GM18505 (cell line): ENCODE measurements around the gene STAC3.
A peak's percentile ranks its signal among the peaks of the same experiment; 100 is the strongest.

Experiments
- ATAC-seq: cut with Tn5 transposase; IDR thresholded peaks from one replicate; pipeline ENCODE4 v1.9.1; 2021; ENCODE audit not compliant: unreplicated experiment
- POLR2A ChIP-seq: IDR thresholded peaks from 4 replicates; pipeline ENCODE4 v1.6.1; 2011; ENCODE audit warnings: borderline replicate concordance; ENCODE audit not compliant: insufficient read depth, insufficient read length; ENCODE audit errors: extremely low read depth

STAC3 gene

DNA sequence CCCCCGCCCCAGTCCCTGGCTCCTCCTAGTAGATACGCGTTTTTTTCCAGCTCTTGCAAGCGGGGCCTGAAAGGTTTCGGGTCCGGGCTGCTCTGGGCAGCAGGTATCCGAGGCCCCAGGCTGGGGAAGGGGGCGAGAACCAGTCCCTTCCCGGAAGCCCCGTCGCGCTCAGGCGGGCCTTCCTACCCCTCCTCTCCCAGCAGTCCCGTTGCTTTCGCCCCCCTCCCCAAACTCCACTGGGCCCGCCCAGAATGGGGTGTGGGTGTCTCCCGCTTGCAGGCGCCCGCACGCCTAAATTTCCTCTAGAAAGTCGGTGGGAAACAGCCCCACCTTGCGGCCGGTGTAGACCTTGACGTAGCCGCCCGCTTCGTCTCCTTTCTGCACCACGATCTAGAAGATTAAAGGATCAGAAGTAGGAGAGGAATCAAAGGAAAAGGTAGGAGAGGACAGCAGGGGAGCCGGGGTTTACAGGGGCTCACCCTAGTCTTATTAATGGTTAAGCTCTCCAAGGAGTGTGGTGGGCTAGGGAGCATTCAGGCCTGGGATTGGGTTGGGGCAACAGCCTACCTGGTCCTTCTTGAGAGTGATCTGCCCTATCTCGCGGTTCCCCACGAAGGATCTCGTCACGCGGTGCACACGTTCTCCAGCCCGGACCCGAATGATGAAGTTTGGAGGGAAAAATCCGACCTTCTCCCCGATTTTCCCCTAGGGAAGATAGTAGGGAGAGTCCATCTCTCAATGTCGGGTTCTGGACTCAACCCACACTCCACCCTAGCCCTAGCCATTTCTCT, 7.3 kb downstream of the STAC3 start:
- no peak for TF ChIP-seq POLR2A

GRCh38 chr12:57242691-57243454, 8.1 kb downstream of the STAC3 start:
- TF ChIP-seq POLR2A: no peak
- peak; percentile 32 for ATAC-seq

More for the DNA sequence above, 7.3 kb downstream of the STAC3 start:
- no peak for ATAC-seq

DNA sequence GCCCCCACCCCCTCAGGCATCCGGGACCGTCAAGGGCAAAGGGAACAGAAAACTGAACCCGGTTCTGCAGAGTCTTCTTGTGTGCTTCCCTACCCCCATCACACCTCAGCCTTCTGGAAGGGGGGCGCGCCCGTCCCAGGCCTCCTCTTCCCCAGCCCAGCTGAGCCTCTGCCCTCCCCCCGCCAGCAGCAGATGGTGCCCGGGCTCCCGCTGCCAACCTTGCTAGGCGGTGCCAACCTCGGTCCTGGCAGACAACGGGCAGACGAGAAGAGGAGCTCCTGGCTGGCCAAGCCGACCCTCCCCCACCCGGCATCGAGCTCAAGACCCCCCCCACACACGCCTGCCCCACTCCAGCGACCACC, 8.7 kb downstream of the STAC3 start:
- TF ChIP-seq POLR2A: no peak
- no peak for ATAC-seq

GRCh38 chr12:57241402-57242310, 9.3 kb downstream of the STAC3 start:
- no peak for TF ChIP-seq POLR2A
- ATAC-seq: no peak

DNA sequence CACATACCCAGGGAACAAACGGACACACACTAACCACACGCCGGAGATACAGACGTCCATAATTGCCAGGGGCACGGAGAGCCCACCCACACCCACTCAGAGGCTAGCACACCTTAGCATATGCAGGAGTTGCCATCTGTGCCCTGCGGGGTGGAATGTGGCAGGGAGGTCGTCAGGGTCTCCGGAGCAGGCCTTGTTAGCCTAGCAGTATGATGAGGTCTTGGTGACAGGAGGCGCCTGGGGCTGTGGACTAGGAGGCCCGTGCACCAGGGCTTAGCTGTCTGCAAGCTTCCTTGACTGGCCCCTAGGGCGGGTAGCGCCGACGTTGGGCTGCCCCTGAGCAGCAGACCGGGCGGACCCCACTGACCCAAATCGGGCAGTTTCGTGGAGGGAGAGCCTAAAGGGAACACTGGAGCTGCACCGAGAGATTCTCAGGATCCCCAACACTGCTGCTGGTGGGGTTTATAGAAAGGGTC, 10.0 kb downstream of the STAC3 start:
- no peak for TF ChIP-seq POLR2A
- ATAC-seq: no peak

GRCh38 chr12:57240066-57240921, 10.7 kb downstream of the STAC3 start:
- no peak for ATAC-seq
- peak; percentile 29 for TF ChIP-seq POLR2A

- ATAC-seq: no peak
- no peak for TF ChIP-seq POLR2A
These were observed 11.4 kb downstream of the STAC3 start for GRCh38 chr12:57239587-57240065.

- peak; percentile 57 for ATAC-seq
- peak; percentile 50 for TF ChIP-seq POLR2A
These were observed 12.0 kb downstream of the STAC3 start for GRCh38 chr12:57238854-57239554.

GRCh38 chr12:57237932-57238853, 12.8 kb downstream of the STAC3 start:
- no peak for ATAC-seq
- TF ChIP-seq POLR2A: no peak

DNA sequence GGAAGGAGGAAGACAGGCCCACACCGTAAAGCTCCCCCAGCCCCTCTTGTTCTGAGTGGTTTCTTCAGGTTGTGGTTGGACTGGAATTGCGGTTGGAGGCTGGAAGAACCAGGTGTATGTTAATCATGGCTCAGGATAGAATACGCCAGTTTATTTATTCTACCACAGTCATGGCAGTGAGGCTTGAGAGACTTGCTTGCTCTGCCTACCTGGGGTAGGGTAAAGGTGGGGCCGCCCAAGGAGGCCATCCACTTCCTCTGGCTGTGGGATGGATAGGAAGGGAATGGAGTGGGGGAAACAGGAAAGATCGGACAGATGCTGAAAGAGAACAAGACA, 13.4 kb downstream of the STAC3 start:
- no peak for ATAC-seq
- no peak for TF ChIP-seq POLR2A
